Caco-2 (cell line): ENCODE results near the gene CNTN6. TPM values are rescaled to one million over a fixed set of nuclear protein-coding genes. Genes with fewer than 3 reads are reported as not detected.

Source experiments
- BruUV-seq: library from RNA; stranded (reverse); fragments of 400-500 nt; replicated peaks from 2 replicates; lab custom pipeline; 2021; lab: Mats Ljungman, UMichigan
- CTCF ChIA-PET: fragments of 300-600 bp; sonication (Branson Sonifier 250); formaldehyde crosslinking; loops from one replicate; lab custom pipeline; 2022; ENCODE audit warnings: antibody characterized with exemption; lab: Charles Lee
- POLR2A ChIA-PET: fragments of 300-600 bp; sonication (Branson Sonifier 250); formaldehyde crosslinking; loops from one replicate; lab custom pipeline; 2022; ENCODE audit warnings: antibody characterized with exemption; lab: Charles Lee
- DNase-seq, 2 experiments: peaks; one replicate each; pipeline versions ENCODE4 v3.0.0 to v3.0.0-alpha.2; 2020 to 2022
- H3K27me3 ChIP-seq: replicated peaks from 2 replicates; pipeline ENCODE4 v1.6.0; 2011; ENCODE audit warnings: low read length; ENCODE audit not compliant: control insufficient read depth, insufficient read depth
- H3K36me3 ChIP-seq: 2 replicates; pipeline ENCODE4 v1.5.1; 2011; ENCODE audit warnings: low read length; ENCODE audit not compliant: control insufficient read depth, insufficient read depth
- H3K4me1 ChIP-seq: fragments of 250-450 bp; sonication (Bioruptor Pico); 2 replicates; pipeline ENCODE4 v1.5.1; 2020; ENCODE audit warnings: mild to moderate bottlenecking
- H3K4me3 ChIP-seq: 2 replicates; pipeline ENCODE4 v1.5.1; 2011; ENCODE audit warnings: low read depth, mild to moderate bottlenecking, control low read depth, low read length
- H3K9me3 ChIP-seq: fragments of 250-450 bp; sonication (Bioruptor Pico); 2 replicates; pipeline ENCODE4 v1.5.1; 2020; ENCODE audit warnings: mild to moderate bottlenecking, moderate library complexity
- H3K27ac Mint-ChIP-seq: one replicate; pipeline ENCODE4 v1.8.0; 2022; ENCODE audit warnings: mixed read lengths; ENCODE audit not compliant: unreplicated experiment
- H3K27me3 Mint-ChIP-seq: one replicate; pipeline ENCODE4 v1.8.0; 2022; ENCODE audit warnings: mixed read lengths; ENCODE audit not compliant: insufficient read depth, unreplicated experiment
- H3K36me3 Mint-ChIP-seq: one replicate; pipeline ENCODE4 v1.8.0; 2022; ENCODE audit warnings: mild to moderate bottlenecking, mixed read lengths; ENCODE audit not compliant: insufficient read depth, unreplicated experiment
- H3K4me1 Mint-ChIP-seq: one replicate; pipeline ENCODE4 v1.8.0; 2022; ENCODE audit warnings: low read depth, mixed read lengths; ENCODE audit not compliant: unreplicated experiment
- H3K4me3 Mint-ChIP-seq: one replicate; pipeline ENCODE4 v1.8.0; 2022; ENCODE audit warnings: mild to moderate bottlenecking, moderate library complexity, mixed read lengths; ENCODE audit not compliant: unreplicated experiment
- H3K9me3 Mint-ChIP-seq: one replicate; pipeline ENCODE4 v1.8.0; 2022; ENCODE audit warnings: mixed read lengths; ENCODE audit not compliant: unreplicated experiment
- intact Hi-C: fragments of 100-400 bp; cut with micrococcal nuclease; formaldehyde crosslinking; loops from one replicate; pipeline ENCODE4 v1.10.0; 2022; ENCODE audit not compliant: unreplicated experiment
- total RNA-seq: library from RNA; stranded (reverse); gene quantifications from 2 replicates; pipeline ENCODE4 v1.2.3, GENCODE V29; 2022
- TF ChIP-seq, protein P1 (sequence below), 2 experiments: fragments of 200-600 bp in 1 of 2; IDR thresholded peaks; 1 replicate in 1 of 2; 2 replicates in 1 of 2; pipeline versions ENCODE4 v1.5.1 to v1.8.0; 2011 to 2022; ENCODE audit warnings: antibody characterized with exemption in 1 of 2, control low read depth in 1 of 2, inconsistent platforms in 1 of 2, low read depth in 1 of 2, low read length in 1 of 2, mild to moderate bottlenecking in 1 of 2, moderate library complexity in 1 of 2; ENCODE audit not compliant: insufficient read depth in 1 of 2, severe bottlenecking in 1 of 2, unreplicated experiment in 1 of 2

Gene CNTN6
- total RNA-seq, 1 experiment from 2014 or later: not detected

DNA sequence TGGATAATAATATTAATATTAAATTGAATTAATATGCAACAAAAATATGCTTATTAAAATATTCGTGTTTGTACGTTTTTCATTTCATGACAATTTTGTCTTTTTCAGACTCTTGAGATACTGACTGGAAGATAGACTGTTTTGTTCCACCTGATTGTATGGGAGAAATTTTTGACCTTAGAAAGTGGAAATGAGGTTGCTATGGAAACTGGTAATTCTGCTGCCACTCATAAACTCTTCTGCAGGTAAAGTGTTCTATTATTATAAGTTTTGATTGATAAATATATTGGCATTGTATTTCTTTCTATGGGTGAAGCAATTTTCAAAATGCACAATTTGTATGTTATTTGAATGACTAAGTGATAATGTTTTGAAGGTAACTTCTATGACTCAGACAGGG is 55.0 kb downstream of the CNTN6 start:
- no peaks in the 10 kb centered on the region for H3K36me3 Mint-ChIP-seq
- Histone ChIP-seq H3K4me1 (no peaks in the 10 kb centered on the region), H3K36me3 (no peaks in the 10 kb centered on the region), H3K27me3 (no peaks in the 10 kb centered on the region), H3K9me3 (no peaks in the 10 kb centered on the region), H3K4me3 (no peak overlapping the region)
- ChIA-PET POLR2A (no interaction called here), CTCF (no interaction called here)
- BruUV-seq: no TSS peak
- no peak overlapping the region for H3K4me3 Mint-ChIP-seq
- intact Hi-C loops: no loop called here
- TF ChIP-seq, protein P1, sequence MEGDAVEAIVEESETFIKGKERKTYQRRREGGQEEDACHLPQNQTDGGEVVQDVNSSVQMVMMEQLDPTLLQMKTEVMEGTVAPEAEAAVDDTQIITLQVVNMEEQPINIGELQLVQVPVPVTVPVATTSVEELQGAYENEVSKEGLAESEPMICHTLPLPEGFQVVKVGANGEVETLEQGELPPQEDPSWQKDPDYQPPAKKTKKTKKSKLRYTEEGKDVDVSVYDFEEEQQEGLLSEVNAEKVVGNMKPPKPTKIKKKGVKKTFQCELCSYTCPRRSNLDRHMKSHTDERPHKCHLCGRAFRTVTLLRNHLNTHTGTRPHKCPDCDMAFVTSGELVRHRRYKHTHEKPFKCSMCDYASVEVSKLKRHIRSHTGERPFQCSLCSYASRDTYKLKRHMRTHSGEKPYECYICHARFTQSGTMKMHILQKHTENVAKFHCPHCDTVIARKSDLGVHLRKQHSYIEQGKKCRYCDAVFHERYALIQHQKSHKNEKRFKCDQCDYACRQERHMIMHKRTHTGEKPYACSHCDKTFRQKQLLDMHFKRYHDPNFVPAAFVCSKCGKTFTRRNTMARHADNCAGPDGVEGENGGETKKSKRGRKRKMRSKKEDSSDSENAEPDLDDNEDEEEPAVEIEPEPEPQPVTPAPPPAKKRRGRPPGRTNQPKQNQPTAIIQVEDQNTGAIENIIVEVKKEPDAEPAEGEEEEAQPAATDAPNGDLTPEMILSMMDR (IDR thresholded peaks at IDR 0.05; ENCODE audit: insufficient read depth in 1 of 2, low read depth in 1 of 2, low read length in 1 of 2, severe bottlenecking in 1 of 2, unreplicated experiment in 1 of 2): no peak
- DNase-seq: no peak
- no peak overlapping the region for H3K27ac Mint-ChIP-seq
- H3K4me1 Mint-ChIP-seq: no peaks in the 10 kb centered on the region
- no peaks in the 10 kb centered on the region for H3K27me3 Mint-ChIP-seq
- H3K9me3 Mint-ChIP-seq: no peaks in the 10 kb centered on the region

DNA sequence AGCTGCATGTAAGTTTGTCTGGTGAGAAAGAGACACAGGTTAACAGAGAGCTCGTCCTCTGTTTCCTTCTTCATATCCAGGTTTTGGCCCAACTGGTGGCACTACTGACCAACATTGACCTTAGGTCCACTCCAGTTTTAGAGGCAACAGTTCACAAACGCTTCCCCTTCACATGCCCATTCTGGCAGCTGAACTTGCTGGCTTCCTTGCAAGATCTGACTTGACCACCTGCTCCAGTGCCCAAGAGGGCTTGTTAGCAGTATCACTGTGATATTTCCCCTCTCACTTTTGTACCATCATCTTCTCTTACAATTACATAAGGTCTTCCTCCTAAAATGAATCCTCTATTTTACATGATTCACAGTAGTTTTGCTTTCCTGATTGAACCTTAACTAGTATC is 71.3 kb downstream of the CNTN6 start:
- Histone ChIP-seq H3K4me1 (no peaks in the 10 kb centered on the region), H3K27me3 (no peaks in the 10 kb centered on the region), H3K36me3 (no peaks in the 10 kb centered on the region), H3K9me3 (no peaks in the 10 kb centered on the region), H3K4me3 (no peak overlapping the region)
- CTCF ChIA-PET: no interaction called here
- H3K4me1 Mint-ChIP-seq: no peaks in the 10 kb centered on the region
- H3K9me3 Mint-ChIP-seq: no peaks in the 10 kb centered on the region
- H3K27me3 Mint-ChIP-seq: peaks cover 3% of the 10 kb centered on the region
- POLR2A ChIA-PET: no interaction called here
- no peaks in the 10 kb centered on the region for H3K36me3 Mint-ChIP-seq
- TF ChIP-seq, protein P1 (IDR thresholded peaks at IDR 0.05; ENCODE audit: insufficient read depth in 1 of 2, low read depth in 1 of 2, low read length in 1 of 2, severe bottlenecking in 1 of 2, unreplicated experiment in 1 of 2): no peak
- BruUV-seq: no TSS peak
- H3K27ac Mint-ChIP-seq: no peak overlapping the region
- no peak for DNase-seq
- H3K4me3 Mint-ChIP-seq: no peak overlapping the region
- intact Hi-C loops: no loop called here

DNA sequence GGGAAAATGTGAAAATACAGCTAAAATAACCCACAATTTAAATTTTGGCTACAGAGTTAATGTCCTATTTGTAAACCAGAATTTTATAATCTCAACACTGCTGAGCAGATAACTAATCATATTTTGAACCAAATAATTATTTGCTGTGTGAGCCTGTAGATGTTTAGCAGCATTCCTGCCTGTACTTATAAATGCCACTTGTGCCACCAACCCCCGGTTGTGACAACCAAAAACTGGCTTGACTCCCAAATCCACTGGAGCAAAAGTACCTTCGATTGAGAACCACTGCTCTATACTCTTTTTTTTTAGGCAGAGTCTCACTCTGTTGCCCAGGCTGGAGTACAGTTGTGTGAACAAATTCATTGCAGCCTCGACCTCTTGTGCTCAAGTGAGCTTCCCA is 78.5 kb downstream of the CNTN6 start:
- H3K9me3 Mint-ChIP-seq: no peaks in the 10 kb centered on the region
- H3K27me3 Mint-ChIP-seq: peaks cover 16% of the 10 kb centered on the region

More for the DNA sequence above, 78.5 kb downstream of the CNTN6 start:
- no peak overlapping the region for H3K4me3 Mint-ChIP-seq
- H3K36me3 Mint-ChIP-seq: no peaks in the 10 kb centered on the region
- no peaks in the 10 kb centered on the region for H3K36me3 ChIP-seq
- no TSS peak for BruUV-seq
- H3K9me3 ChIP-seq: no peaks in the 10 kb centered on the region
- H3K4me1 ChIP-seq: no peaks in the 10 kb centered on the region
- H3K4me1 Mint-ChIP-seq: no peaks in the 10 kb centered on the region
- no peak overlapping the region for H3K4me3 ChIP-seq
- intact Hi-C loops: no loop called here
- H3K27me3 ChIP-seq: no peaks in the 10 kb centered on the region
- POLR2A ChIA-PET: no interaction called here
- no peak for DNase-seq
- H3K27ac Mint-ChIP-seq: no peak overlapping the region
- CTCF ChIA-PET: no interaction called here
- TF ChIP-seq, protein P1 (IDR thresholded peaks at IDR 0.05; ENCODE audit: insufficient read depth in 1 of 2, low read depth in 1 of 2, low read length in 1 of 2, severe bottlenecking in 1 of 2, unreplicated experiment in 1 of 2): no peak
